ENCODE results near the gene TRAF4. TPM values are rescaled to one million over a fixed set of nuclear protein-coding genes. Genes with fewer than 3 reads are reported as not detected.

Gene TRAF4
- total RNA-seq, 4 donors from 2014 or later, result 8.4 to 66.7 (median 30.7) TPM

DNA sequence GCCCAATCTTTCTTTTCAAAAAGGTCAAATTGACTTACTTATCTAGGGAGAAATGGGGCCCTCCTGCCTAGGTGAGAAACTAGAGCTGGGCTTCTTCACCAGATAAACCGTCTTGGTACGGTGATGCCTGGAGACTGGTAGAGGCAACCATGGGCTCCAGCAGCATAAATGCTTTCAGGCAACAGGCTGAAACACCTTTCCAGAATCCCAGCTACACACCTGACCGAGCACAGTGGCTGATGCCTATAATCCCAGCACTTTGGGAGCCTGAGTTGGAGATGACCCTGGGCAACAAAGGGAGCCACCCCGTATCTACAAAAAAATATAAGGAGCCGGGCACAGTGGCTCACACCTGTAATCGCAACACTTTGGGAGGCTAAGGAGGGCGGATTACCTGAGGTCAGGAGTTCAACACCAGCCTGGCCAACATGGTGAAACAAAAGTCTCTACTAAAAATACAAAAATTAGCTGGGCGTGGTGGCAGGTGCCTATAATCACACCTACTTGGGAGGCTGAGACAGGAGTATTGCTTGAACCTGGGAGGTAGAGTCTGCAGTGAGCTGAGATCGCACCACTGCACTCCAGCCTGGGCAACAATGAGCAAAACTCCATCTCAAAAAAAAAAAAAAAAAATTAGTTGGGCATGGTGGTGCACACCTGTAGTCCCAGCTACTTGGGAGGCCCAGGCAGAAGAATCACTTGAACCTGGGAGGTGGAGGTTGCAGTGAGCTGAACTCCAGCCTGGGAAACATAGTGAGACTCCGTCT is 8.0 kb downstream of the TRAF4 start:
- ATAC-seq (ENCODE audit: low FRiP score) (no peak), DNase-seq (ENCODE audit: low spot score) (no peak)
- TF ChIP-seq, protein P1, sequence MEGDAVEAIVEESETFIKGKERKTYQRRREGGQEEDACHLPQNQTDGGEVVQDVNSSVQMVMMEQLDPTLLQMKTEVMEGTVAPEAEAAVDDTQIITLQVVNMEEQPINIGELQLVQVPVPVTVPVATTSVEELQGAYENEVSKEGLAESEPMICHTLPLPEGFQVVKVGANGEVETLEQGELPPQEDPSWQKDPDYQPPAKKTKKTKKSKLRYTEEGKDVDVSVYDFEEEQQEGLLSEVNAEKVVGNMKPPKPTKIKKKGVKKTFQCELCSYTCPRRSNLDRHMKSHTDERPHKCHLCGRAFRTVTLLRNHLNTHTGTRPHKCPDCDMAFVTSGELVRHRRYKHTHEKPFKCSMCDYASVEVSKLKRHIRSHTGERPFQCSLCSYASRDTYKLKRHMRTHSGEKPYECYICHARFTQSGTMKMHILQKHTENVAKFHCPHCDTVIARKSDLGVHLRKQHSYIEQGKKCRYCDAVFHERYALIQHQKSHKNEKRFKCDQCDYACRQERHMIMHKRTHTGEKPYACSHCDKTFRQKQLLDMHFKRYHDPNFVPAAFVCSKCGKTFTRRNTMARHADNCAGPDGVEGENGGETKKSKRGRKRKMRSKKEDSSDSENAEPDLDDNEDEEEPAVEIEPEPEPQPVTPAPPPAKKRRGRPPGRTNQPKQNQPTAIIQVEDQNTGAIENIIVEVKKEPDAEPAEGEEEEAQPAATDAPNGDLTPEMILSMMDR (IDR thresholded peaks at IDR 0.05), result no peak

DNA sequence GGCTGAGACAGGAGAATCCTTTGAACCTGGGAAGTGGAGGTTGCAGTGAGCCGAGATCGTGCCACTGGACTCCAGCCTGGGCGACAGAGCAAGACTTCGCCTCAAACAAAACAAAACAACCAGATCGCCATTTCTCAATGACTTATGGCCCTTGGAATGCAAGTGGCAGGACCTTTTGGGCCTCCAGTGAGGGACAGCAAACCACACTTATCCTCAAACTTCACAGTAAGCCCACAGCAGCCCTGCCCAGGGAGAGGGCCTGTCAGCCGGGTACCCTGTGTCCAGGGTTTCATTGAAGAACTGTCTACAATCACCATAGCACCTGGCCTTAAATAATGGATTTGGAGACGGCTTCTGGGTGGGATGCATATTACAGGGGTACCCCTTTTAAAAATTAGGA is 11.7 kb downstream of the TRAF4 start:
- ATAC-seq (ENCODE audit: low FRiP score) (no peak), DNase-seq (ENCODE audit: low spot score) (no peak)
- TF ChIP-seq, protein P1 (IDR thresholded peaks at IDR 0.05), result no peak

DNA sequence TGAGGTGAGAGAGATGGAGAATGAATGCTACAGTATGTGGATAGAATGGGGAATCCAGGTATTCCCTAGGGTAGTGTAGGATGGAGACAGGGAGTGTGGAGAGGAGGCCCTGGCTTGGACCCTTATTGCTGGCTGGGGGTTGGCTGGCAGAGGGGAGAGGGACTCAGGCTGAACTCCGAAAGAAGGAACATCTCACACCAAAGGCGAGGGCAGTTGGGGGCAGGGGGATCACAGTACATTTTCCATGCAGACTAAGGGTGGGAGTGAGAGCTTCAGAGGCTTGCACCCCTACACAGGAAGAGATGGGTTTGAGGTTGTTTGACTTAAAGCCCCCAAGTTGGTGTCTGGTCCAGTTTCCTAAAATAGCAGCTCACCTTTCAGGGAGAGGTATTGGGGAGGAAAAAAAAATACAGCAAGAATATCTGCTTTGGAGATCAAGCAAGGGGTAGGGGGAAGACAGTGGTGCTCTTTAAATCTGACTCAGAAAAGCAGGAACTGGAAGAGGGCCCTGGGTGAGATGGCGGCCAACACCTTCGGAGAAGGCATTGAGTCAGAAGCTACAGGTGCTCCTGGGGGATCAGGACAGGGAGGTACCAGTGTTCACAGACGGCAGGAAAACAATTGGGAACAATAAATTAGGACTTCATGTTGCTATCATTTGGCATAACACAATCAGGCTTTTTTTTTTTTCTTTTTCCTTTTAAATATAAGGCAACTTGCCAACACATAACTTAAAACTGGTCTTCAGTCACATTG is 12.4 kb downstream of the TRAF4 start:
- ATAC-seq (ENCODE audit: low FRiP score), result no peak
- no peak for DNase-seq (ENCODE audit: low spot score)
- TF ChIP-seq, protein P1 (IDR thresholded peaks at IDR 0.05), result no peak

DNA sequence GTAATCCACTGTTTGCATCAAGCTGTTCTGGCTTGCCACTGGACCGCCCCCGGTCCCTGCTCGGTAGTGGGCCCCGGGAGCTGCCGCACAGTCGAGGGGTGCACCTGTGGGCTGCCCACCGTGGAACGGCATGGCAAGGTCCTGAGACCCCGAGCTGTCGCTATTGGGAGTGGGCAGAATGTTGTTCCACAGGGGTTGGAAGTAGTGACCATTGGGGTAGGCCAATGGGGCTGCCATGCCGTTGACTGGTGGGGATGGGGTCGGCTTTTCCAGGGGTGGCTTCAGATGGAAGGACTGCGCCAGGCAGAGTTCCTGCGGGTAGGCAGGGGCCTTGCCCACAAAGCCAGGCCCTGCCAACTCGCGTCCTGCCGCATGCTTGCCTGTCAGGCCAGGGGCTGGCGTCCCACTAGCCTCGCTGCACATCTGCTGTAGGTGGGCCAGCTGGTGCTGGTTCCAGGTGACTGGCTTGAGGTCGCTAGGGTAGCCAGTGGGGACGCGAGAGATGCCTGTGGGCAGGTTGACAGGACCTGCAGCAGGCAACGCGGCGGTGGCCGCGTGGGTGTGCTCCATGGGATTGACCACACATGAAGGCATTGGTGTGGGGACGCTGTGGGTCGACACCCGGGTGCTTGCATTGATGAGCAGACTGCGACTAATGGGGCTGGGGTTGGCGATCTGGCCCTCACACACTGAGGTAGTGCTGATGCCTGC is 14.8 kb downstream of the TRAF4 start:
- TF ChIP-seq, protein P1 (IDR thresholded peaks at IDR 0.05), result no peak
- DNase-seq (ENCODE audit: low spot score) (no peak), ATAC-seq (ENCODE audit: low FRiP score) (peak; percentile 35)

DNA sequence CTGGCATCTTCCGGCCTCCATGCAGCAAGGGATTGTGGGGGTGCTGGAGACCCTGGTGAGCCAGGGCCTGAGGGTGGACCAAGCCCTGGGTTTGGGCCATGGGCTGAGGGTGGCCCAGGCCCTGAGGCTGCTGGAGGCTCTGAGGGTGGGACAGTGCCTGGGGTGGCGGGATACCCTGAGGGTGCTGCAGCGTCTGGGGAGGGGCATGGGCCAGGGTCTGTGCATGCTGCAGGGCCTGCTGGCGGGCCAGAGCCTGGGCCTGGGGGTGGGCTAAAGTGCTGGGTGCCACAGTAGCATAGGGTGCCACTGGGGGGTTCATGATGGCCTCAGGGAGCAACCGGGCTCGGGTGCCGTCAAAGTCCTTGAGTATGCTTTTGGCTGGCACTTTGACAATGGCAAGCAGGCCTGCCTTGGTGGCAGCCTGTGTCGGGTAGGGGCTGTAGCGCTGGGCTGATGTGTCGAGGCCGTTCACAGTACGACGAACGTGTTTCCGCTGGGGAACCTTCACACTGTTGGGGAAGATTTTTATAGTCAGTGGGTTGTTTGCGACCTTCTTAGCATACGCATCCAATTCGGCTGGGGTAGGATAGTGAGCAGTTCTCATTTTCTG is 15.6 kb downstream of the TRAF4 start:
- DNase-seq (ENCODE audit: low spot score), result no peak
- TF ChIP-seq, protein P1 (IDR thresholded peaks at IDR 0.05), result no peak
- peak; percentile 10 for ATAC-seq (ENCODE audit: low FRiP score)

DNA sequence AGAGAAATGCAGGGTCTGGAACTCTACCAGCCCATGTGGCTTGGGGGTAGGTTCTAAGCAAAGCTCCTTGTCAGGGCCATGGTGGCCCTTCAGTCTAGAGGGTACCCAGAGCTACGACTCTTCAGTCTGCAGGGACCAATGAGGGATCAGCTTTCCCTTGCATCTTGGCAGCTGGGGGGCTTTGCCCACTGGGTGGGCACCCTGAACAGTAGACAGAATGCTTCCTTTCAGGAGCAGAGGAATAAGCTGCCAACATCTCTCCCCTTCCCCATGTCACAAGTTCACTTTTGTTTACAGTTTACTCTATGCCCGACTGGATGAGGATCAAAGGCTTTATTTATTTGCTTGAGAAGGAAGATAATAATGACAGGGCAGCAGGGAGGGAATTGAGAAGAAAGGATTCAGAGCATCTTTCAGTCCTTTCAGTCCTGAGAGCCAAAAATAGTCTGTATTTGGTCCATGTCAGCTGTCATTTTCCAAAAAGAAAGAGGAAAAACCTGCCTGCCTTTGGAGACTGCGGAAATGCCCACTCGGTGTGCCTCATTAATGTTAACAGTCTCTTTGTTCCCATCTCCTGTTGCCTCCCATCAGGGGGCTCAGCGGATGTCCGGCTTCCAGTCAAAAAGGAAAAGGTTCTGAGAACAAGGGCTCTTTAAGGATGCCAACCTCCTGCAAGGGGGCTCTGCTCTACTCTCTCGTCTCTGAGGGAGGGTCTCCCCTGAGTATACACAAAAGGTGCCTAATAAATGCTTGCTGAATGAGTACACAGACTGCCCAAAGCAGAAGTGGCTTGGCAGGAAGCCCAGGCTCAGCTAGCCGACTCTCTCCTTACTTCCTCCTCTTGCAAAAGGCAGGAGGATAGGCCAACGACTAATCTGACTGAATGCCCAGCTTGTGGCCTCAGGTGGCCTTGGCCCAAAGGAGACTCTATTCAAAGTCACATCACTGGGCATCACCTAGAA is 17.1 kb downstream of the TRAF4 start:
- no peak for DNase-seq (ENCODE audit: low spot score)
- TF ChIP-seq, protein P1 (IDR thresholded peaks at IDR 0.05), result no peak
- ATAC-seq (ENCODE audit: low FRiP score), result no peak
